Activated gamma-delta T cell treated with Interleukin-2 at 50 U/mL for 16 hours (primary cell): ENCODE measurements around the gene ARR3.
"Not testable (repeated sequence)": the region's sequence is repeated elsewhere in the genome, so short reads cannot be mapped to it uniquely, and the experiment has no call there.

Experiments
- DNase-seq: peaks from one replicate; pipeline ENCODE4 v3.0.0-alpha.2; 2020

Gene ARR3

DNA sequence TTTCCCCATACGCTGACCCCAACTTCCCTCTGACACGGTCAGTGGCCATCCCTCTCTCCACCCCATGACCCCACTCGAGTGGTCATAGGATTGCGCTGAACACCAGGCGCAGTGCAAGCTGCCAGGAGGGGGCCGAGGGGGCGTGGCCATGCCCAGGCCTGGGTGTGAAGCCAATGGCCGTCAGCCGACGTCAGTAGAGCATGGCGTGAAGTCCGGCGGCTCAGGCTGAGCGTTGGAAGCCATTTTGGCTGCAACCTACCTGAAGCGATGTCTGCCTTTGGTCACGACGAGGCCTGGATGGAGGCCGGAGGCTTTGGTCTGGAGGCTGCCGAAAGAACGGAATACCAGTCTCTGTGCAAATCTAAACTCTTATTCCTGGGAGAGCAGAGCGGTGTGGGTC, 13.8 kb downstream of the ARR3 start, which contains the start of gene RAB41:
Gene RAB41, plus strand, starts transcription at position 222 of the 400 bp plus-strand sequence. Its CDS starts 46 bp downstream, at position 268.
- DNase-seq, result no peak

DNA sequence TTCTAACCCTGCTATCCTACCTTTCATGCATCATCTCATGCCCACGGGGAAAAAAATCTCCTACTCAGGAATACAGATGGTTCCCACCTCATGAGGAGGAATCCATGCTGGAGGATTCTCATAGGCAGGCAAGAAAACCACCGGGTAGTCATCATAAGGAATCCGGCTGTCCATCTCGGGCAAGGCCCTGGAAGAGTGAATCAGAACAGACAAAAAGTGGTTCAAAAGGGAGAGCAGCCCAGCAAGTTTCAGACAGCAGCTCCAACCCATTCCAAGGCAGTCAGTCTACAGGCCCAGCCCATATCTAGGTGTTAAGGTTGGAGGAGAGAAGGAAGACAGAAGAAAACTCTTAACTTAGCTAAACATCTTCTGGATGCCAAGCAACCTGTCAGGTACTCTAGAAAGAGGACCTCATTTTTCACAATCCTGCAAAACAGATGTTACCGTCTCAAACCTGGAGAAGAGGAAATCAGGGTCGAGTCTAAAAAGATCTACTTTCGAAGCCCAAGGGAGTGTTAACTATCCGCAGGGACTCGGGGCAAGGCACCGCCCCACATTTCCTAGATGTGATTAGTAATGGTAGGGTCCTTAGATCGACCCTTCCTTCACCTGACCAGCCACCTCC, 21.1 kb downstream of the ARR3 start:
- no peak for DNase-seq

DNA sequence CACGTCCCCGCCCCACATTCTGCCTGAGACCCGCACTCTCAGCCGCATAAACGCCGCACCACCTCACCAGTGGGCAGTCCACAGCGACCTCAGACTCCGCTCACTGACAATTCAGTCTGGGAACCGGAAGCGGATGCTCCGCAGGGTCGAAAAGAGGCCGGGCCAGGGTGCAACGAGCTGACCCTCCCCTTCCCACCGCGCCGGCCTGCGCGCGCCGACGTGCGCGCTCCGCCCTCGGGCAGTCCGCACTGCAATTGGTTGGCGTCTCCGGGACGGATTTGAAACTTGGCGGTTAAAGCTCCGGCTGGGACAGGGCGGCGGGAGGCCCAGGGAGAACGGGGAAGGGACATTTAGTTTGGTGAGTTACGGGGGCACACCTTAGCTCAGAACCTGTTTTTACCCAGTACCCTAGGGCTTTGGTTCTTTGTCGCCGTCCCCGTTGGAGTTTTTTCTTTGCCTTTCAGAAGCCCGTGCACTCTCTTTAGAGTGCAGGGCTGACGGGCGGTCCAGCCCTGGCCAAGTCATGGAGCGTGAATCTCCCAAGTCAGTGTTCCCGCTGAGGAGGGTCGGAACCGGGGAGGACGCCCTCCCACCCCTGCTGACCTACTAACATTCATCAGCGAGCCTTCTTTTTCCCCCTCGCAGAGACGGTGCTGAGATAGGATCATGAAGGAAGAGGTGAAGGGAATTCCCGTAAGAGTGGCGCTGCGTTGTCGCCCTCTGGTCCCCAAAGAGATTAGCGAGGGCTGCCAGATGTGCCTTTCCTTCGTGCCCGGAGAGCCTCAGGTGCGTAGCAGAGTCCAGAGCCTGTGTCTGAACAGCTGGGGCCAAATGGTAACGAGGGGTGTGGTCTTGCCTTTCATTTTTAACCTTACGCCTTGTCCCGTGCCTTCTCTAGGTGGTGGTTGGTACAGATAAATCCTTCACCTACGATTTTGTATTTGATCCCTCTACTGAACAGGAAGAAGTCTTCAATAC, 21.9 kb downstream of the ARR3 start, which contains the start of the genes KIF4A and PDZD11:
Gene KIF4A, plus strand, starts transcription at position 312 of the 978 bp plus-strand sequence. Its CDS starts 355 bp downstream, at position 667.
Gene PDZD11, minus strand, starts transcription at position 135 of the 978 bp plus-strand sequence. CDS start 586 bp downstream, outside the sequence.
- DNase-seq, result peak; percentile 69

DNA sequence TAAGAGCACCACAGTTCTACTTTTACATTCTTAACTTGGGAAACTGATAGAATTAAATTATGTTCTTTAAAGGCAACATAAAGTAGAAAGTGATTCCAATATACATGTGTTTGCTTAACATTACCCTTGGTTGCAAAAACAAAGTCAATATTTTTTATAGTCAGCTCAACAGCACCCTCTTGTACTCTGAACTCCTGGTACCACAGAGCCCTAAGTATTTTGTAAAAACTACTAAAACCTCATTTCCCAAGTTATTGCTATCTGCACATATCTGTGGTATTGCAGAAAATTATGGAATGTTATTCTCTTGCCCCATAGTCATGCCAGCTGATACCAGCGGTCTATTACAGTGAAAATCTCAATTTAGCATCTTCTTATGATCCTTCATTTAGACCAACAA, 24.7 kb downstream of the ARR3 start:
- no peak for DNase-seq

DNA sequence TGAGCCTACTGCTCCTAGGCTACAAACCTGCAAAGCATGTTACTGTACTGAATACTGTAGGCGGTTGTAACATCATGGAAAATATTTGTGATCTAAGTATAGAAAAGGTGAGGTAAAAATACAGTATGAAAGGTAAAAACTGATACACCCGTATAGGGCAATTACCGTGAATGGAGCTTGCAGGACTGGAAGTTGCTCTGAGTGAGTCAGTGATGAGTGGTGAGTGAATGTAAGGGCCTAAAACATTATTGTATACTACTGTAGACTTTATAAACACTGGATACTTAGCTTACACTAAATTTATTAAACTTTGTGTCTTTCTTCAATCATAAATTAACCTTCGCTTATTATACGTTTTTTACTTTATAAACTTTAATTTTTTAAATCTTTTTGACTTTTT, 25.5 kb downstream of the ARR3 start:
- DNase-seq, result no peak

DNA sequence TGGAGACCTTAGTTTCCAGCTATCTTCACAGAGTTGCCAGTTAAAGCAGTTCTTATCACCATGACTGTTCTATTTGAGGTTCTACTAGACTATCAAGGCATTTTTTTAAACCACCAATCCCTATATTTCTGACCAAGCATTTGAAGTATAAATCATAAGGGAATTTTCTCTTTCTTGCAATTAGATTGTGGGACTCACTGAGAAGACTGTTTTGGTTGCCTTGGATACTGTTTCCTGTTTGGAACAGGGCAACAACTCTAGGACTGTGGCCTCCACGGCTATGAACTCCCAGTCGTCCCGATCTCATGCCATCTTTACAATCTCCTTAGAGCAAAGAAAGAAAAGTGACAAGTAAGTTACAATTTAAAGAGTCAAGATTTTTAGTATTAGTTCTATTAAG, 33.6 kb downstream of the ARR3 start:
- DNase-seq, result no peak

DNA sequence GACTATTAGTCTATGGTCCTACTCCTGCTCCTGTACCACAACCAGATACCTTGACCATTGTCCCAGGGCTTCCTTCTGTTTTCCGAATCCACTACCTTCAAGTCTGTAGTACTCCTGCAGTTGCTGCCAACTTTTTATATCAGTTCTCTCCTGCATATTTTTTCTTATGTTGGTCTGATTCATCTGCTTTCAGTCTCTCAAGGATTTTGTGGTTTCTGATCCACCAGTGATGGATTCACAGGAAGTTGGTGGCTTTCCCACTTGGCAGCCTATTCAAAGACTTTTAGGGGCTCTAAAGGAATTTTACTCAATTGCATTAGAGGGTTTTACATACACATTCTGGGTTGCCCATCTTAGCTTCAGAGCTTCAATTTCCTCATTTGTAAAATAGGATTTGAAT, 45.4 kb downstream of the ARR3 start:
- no peak for DNase-seq

DNA sequence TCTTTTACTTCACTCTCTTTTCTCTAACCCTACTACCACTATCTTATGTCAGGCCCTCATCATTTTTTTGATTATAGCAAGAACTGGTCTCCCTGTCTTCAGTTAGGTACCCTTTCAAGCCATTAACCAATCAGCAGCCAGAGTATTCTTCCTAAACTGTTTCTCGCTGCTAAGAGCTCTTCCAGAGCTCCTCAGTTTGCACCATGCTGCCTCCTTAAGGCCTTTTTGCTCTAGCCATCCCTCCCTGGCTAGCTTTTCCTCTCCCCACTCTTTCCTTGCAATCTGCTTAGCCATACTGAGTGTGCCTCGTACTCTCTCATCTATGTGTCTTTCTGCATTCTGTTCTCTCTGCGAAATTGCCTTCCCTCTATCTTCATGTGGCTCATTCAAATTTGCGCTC, 54.6 kb downstream of the ARR3 start:
- no peak for DNase-seq

DNA sequence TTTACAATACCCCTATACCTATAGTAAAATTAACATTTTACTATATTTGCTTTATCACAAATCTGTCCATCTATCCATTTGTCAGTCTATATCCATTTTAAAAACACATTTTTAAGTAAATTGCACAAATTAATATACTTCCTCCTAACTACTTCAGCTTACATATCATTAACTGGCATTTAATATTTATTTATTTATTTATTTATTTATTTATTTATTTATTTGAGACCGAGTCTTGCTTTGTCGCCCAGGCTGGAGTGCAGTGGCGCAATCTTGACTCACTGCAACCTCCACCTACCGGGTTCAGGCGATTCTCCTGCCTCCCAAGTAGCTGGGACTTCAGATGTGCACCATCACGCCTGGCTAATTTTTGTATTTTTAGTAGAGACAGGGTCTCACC, 55.5 kb downstream of the ARR3 start:
- DNase-seq, result not testable (repeated sequence)

DNA sequence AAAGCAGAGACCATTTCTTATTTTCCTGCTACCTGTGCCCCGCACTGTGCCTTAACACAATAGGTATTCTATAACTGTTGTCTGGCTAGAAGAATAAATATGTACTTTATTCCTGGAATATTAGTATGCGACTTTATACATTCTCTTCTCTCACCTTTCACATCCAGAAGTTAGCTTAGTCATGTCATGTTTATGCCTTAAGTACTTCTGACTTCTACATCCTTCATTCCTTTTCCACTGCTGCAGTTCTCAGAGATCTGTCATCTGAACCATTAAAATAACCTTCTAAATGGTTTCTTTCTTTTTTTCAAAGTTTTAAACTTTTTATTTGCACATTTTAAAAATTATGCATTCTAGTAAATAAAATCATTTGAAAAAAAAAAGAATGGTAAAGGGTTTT, 56.2 kb downstream of the ARR3 start:
- no peak for DNase-seq

DNA sequence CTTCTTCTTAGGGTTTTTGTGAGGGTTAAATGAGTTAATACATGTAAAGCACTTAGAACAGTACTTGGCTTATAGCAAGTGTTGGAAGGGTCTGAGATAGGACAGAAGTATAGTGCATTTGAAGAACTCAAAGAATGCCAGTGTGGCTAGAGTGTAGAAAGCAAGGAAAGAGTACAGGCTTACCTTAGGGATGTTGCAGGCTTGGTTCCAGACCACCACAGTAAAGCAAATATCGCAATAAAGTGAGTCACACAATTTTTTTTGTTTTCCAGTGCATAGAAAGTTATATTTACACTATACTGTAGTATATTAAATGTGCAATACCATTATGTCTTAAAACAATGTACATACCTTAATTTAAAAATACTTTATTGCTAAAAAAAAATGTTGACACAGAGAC, 63.0 kb downstream of the ARR3 start:
- no peak for DNase-seq
